Tibial nerve (tissue), 4 donors: ENCODE measurements around the gene ANXA2. TPM values are rescaled to one million over a fixed set of nuclear protein-coding genes. Genes with fewer than 3 reads are reported as not detected.

Experiments used
- DNase-seq, 2 donors: peaks; one replicate each; pipeline ENCODE4 v3.0.0-alpha.2; 2019; ENCODE audit warnings: low spot score in 2 of 2
- H3K27ac ChIP-seq, 4 donors: fragments of 200-600 bp; sonication (generic) in 3 of 4; one replicate each; pipeline ENCODE4 v1.5.1; 2017 to 2019; ENCODE audit warnings: mild to moderate bottlenecking in 1 of 4
- H3K27me3 ChIP-seq, 2 donors: fragments of 200-600 bp; sonication (generic) in 1 of 2; one replicate each; pipeline versions ENCODE4 v1.5.1 to v1.6.0; 2017 to 2019
- H3K36me3 ChIP-seq, 3 donors: fragments of 200-600 bp; sonication (generic); one replicate each; pipeline ENCODE4 v1.5.1; 2018 to 2019
- H3K4me1 ChIP-seq, 4 donors: fragments of 200-600 bp; sonication (generic) in 3 of 4; one replicate each; pipeline ENCODE4 v1.5.1; 2017 to 2019
- H3K4me3 ChIP-seq, 4 donors: fragments of 200-600 bp; sonication (generic) in 3 of 4; one replicate each; pipeline ENCODE4 v1.5.1; 2017 to 2019; ENCODE audit warnings: mild to moderate bottlenecking in 1 of 4, moderate library complexity in 1 of 4
- H3K9me3 ChIP-seq, 4 donors: fragments of 200-600 bp; sonication (generic) in 3 of 4; one replicate each; pipeline ENCODE4 v1.5.1; 2017 to 2019
- CTCF ChIP-seq, 5 experiments: fragments of 200-600 bp in 3 of 5; fragments of 450-650 bp in 2 of 5; sonication (generic) in 3 of 5; IDR thresholded peaks; one replicate each; pipeline ENCODE4 v1.5.1; 2016 to 2019; ENCODE audit warnings: antibody characterized with exemption in 5 of 5, mild to moderate bottlenecking in 3 of 5, moderate library complexity in 2 of 5
- EP300 ChIP-seq, 2 donors: sonication (generic); formaldehyde crosslinking; IDR thresholded peaks; one replicate each; pipeline ENCODE4 v1.6.1; 2017; ENCODE audit warnings: antibody characterized with exemption in 2 of 2, mild to moderate bottlenecking in 1 of 2
- POLR2A ChIP-seq, 2 donors: fragments of 450-650 bp; IDR thresholded peaks; one replicate each; pipeline ENCODE4 v1.6.1; 2017; ENCODE audit warnings: antibody characterized with exemption in 2 of 2, mild to moderate bottlenecking in 2 of 2, moderate library complexity in 2 of 2
- WGBS, 2 donors: methylation state at CpG; one replicate each; pipeline ENCODE4 v1.1.5; 2018; 5-methylcytosine and 5-hydroxymethylcytosine counted together
- total RNA-seq, 4 donors: library from RNA; depleted of rRNA; stranded (reverse); fragments of >200 nt; gene quantifications; one replicate each; pipeline ENCODE4 v1.1.0, GENCODE V29; 2016

ANXA2 gene
- total RNA-seq, 4 donors from 2014 or later, result 747 to 1,181 (median 1,009) TPM

GRCh38 chr15:60328852-60329443 lies 68.8 kb downstream of the ANXA2 start:
- Histone ChIP-seq H3K4me1 (peaks cover 0 to 34% (median 0%) of the 10 kb centered on the region in 4 donors), H3K9me3 (no peaks in the 10 kb centered on the region), H3K27me3 (peaks cover 0 to 9% of the 10 kb centered on the region in 2 donors), H3K27ac (no peak overlapping the region), H3K36me3 (no peaks in the 10 kb centered on the region), H3K4me3 (no peak overlapping the region)
- 15 to 21% methylated on average over 7 of the region's 7 CpGs for WGBS, 2 donors
- TF ChIP-seq POLR2A (IDR thresholded peaks at IDR 0.05), result no peak
- TF ChIP-seq CTCF (IDR thresholded peaks at IDR 0.05), result peak; percentile 44 to 62 (median 45)
- peak in 1 of 2 donors; percentile 29 for DNase-seq

GRCh38 chr15:60326824-60327654 lies 70.7 kb downstream of the ANXA2 start:
- peaks cover 0 to 9% of the 10 kb centered on the region in 2 donors for H3K27me3 ChIP-seq
- no peaks in the 10 kb centered on the region for H3K36me3 ChIP-seq
- no peak overlapping the region for H3K4me3 ChIP-seq
- H3K4me1 ChIP-seq, result peaks cover 0 to 35% (median 0%) of the 10 kb centered on the region in 4 donors
- no peak overlapping the region for H3K27ac ChIP-seq
- DNase-seq, result peak in 1 of 2 donors; percentile 23
- 22 to 23% methylated on average over 5 of the region's 5 CpGs for WGBS, 2 donors
- H3K9me3 ChIP-seq, result no peaks in the 10 kb centered on the region
- TF ChIP-seq CTCF (IDR thresholded peaks at IDR 0.05) (peak; percentile 61 to 85 (median 69)), EP300 (IDR thresholded peaks at IDR 0.05) (no peak)

GRCh38 chr15:60326343-60326742 lies 71.4 kb downstream of the ANXA2 start:
- no peaks in the 10 kb centered on the region for H3K36me3 ChIP-seq
- DNase-seq, result no peak
- H3K27ac ChIP-seq, result no peak overlapping the region
- no peaks in the 10 kb centered on the region for H3K9me3 ChIP-seq
- TF ChIP-seq CTCF (IDR thresholded peaks at IDR 0.05) (no peak), EP300 (IDR thresholded peaks at IDR 0.05) (no peak), POLR2A (IDR thresholded peaks at IDR 0.05) (no peak)
- peaks cover 0 to 35% (median 0%) of the 10 kb centered on the region in 4 donors for H3K4me1 ChIP-seq
- 30 to 36% methylated on average over 6 of the region's 6 CpGs for WGBS, 2 donors
- H3K4me3 ChIP-seq, result no peak overlapping the region
- H3K27me3 ChIP-seq, result peaks cover 0 to 9% of the 10 kb centered on the region in 2 donors

- H3K4me3 ChIP-seq, result no peak overlapping the region
- whole genome bisulfite sequencing, 2 donors, result 71 to 81% methylated on average over 6 of the region's 6 CpGs
- no peak for DNase-seq
- H3K36me3 ChIP-seq, result no peaks in the 10 kb centered on the region
- TF ChIP-seq POLR2A (IDR thresholded peaks at IDR 0.05) (no peak), CTCF (IDR thresholded peaks at IDR 0.05) (no peak), EP300 (IDR thresholded peaks at IDR 0.05) (no peak)
- H3K27me3 ChIP-seq, result peaks cover 0 to 9% of the 10 kb centered on the region in 2 donors
- H3K4me1 ChIP-seq, result peaks cover 0 to 35% (median 0%) of the 10 kb centered on the region in 4 donors
- no peaks in the 10 kb centered on the region for H3K9me3 ChIP-seq
- H3K27ac ChIP-seq, result no peak overlapping the region
These were observed 71.9 kb downstream of the ANXA2 start for GRCh38 chr15:60325905-60326304.
